ENCODE measurements around the gene KPNA1.
"Not testable (repeated sequence)": the region's sequence is repeated elsewhere in the genome, so short reads cannot be mapped to it uniquely, and the experiment has no call there.

Gene KPNA1

DNA sequence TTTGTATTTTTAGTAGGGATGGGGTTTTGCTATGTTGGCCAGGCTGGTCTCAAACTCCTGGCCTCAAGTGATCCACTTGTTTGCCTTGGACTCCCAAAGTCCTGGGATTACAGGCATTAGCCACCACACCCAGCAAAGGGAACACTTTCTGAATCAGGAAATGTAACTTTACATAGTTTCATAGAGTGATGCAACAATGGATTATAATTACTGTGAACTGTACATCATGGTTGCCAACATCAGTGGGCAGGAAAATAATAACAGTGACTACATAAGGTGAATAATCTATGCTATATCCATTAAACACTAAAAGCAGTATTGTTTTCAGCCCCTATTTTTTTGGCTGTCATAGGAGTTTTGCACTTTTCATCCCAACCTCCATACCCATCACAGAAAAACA lies 5.0 kb upstream of the KPNA1 start:
- no peak for DNase-seq (ENCODE audit: low read depth in 2 of 2)

- no peak for DNase-seq (ENCODE audit: low read depth in 2 of 2)
These were observed 2.2 kb upstream of the KPNA1 start for GRCh38 chr3:122516846-122517360.

DNA sequence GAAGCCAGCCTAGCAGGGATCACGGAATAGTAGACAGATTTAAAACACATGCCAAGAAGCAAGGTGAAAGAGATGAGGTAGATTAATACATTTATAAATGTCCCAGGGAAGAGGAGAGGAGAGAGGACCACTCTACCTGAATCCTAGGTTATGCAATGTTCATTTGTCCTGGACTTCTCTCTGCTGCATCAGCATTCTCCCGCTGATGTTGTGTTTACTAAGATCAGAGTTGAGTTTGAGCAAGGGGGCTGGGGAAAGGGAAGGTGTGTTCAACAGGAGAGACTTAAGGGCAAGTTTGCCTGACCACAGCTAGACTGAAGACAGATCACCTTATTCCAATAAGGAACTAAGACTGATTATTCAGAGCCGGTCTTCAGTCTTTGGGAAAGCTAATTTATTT lies 1.1 kb upstream of the KPNA1 start:
- DNase-seq (ENCODE audit: low read depth in 2 of 2), result no peak

- no peak for DNase-seq (ENCODE audit: low read depth in 2 of 2)
These were observed 305 bp upstream of the KPNA1 start for GRCh38 chr3:122515020-122515468.

GRCh38 chr3:122513386-122514122 lies 1.2 kb downstream of the KPNA1 start:
- no peak for DNase-seq (ENCODE audit: low read depth in 2 of 2)

DNA sequence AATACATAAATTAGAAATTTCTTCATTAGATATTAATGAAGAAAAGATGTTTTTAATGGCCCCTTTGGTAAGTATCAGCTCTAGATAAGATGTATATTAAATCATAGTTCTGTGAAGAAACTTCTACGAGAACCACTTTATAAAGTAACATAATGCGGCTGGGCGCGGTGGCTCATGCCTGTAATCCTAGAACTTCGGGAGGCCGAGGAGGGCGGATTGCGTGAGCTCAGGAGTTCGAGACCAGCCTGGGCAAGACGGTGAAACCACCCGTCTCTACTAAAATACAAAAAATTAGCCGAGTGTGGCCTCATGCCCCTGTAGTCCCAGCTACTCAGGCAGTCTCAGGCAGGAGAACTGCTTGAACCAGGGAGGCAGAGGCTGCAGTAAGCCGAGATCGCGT lies 2.5 kb downstream of the KPNA1 start:
- no peak for DNase-seq (ENCODE audit: low read depth in 2 of 2)

- no peak for DNase-seq (ENCODE audit: low read depth in 2 of 2)
These were observed 3.7 kb downstream of the KPNA1 start for GRCh38 chr3:122510878-122511535.

DNA sequence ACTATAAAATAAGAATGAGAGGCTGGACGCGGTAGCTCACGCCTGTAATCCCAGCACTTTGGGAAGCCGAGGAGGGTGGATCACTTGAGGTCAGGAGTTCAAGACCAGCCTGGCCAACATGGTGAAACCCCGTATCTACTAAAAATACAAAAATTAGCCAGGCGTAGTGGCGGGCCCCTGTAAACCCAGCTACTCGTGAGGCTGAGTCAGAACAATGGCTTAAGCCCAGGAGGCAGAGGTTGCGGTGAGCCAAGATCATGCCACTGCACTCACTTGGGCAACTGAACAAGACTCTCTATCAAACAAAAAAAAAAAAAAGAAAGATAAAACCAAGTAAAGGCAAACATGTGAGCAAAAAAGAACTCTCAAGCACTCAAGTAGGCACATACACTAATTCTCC lies 5.8 kb downstream of the KPNA1 start:
- DNase-seq (ENCODE audit: low read depth in 2 of 2), result not testable (repeated sequence)

DNA sequence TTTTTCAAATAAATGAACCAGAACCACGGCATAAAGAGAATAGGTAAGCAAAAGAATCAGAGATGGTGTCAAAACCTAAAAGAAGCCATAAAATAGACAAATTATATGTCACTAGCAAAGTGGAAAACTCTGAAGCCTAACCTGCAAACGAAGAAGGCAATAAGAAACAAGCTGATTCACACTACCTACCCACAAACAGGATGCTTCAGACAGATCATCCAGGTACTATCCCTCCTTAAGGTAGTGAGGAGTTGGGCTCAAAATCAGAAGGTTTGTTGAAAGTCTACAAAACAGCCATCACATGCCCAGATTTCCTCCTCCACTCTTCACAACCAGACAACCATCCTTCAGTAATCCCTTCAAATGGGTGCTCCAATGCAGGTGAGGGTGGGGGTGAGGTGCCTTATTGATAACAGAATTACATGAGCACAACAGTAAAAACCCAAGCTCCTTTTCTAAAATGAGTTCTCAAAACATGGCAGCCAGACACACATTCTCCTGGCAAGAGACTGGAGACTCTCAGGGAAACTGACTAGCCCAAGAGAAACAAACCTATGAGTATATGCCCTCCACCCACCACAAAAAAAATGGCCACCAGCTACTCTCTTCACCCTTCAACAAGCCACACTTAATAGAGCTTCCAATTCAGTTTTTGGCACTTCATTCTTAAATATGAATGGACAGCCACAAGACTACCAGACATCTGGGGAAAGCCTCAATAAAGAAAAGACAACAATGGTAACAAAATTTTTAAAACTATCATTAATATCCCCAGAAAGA lies 6.4 kb downstream of the KPNA1 start:
- no peak for DNase-seq (ENCODE audit: low read depth in 2 of 2)

DNA sequence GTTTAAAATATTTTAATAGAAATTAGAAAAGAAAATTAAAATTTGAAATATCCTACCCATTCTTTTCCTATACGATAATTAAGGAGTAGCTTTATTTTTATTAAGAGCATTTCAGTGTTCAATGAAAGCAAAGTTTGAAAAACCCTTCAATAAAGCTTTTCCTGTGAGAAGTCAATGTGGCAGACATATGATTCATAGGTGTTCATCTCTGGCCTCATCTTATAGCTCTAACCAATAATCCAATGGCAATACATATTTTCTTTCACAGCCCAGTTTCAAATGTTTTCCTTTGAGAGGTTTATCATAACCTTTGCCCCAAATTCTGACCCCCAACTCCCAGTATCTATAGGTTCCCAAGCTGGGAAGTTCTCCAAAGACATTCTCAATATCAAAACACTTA lies 8.3 kb downstream of the KPNA1 start:
- DNase-seq (ENCODE audit: low read depth in 2 of 2), result no peak

GRCh38 chr3:122505676-122506075 lies 9.1 kb downstream of the KPNA1 start:
- no peak for DNase-seq (ENCODE audit: low read depth in 2 of 2)

DNA sequence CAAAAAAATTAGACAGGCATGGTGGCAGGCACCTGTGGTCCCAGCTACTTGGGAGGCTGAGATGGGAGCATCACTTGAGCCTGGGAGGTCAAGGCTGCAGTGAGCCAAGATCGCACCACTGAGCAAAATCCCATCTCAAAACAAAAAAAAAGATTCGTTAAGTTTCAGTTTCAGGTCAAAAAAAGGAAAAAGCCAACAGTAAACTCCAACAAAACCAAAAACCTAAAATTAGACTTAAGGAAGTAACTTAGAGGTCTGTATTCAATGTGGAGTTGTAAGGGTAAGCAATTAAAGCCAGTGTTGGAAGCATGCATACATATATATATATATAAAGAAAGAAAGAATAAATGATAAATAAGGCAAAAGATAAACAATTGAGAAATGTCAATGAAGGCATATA lies 11.8 kb downstream of the KPNA1 start:
- DNase-seq (ENCODE audit: low read depth in 2 of 2), result no peak

DNA sequence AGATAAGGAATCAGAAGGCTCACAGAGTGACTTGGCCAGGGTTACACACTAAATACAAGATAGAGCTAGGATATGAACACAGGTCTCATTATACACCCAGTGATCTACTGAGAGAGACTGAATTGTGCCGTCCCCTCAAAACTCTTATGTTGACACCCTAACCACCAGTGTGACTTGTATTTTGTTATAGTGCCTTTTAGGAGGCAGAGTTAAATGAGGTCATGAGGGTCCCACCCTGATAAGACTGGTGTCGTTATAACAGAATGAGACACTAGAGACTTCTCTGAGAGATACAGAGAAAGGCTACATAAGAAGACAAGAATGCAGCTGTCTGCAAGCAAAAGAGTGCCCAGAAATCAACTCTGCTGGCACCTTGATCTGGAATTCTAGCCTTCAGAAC lies 12.6 kb downstream of the KPNA1 start:
- no peak for DNase-seq (ENCODE audit: low read depth in 2 of 2)

DNA sequence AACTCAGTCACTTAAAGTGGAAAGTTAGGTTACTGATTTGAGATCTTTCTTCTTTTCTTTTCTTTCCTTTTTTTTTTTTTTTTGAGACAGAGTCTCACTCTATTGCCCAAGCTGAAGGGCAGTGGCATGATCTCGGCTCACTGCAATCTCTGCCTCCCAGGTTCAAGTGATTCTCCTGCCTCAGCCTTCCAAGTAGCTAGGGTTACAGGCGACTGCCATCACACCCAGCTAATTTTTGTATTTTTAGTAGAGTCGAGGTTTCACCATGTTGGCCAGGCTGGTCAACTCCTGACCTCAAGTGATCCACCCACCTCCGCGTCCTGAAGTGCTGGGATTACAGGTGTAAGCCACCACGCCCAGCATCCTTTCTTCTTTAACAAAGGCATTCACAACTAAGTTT lies 13.8 kb downstream of the KPNA1 start:
- DNase-seq (ENCODE audit: low read depth in 2 of 2), result not testable (repeated sequence)

DNA sequence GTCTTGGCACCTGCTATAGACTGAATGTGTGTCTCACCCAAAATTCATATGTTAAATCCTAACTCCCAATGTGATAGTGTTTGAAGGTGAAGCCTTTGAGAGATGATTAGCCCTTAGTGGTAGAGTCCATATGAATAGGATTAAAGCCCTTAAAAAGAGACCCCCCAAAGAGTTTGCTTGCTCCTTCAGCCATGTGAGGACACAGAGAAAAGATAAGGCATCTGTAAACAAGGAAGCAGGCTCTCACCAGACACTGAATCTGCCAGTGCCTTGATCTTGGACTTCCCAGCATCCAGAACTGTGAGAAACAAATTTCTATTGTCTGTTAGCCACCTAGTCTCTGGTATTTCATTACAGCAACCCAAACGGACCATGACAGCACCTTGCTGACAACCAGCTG lies 16.6 kb downstream of the KPNA1 start:
- DNase-seq (ENCODE audit: low read depth in 2 of 2), result no peak

- peak in 1 of 2 donors; percentile 25 for DNase-seq (ENCODE audit: low read depth in 2 of 2)
These were observed 17.3 kb downstream of the KPNA1 start for GRCh38 chr3:122497425-122497824.

DNA sequence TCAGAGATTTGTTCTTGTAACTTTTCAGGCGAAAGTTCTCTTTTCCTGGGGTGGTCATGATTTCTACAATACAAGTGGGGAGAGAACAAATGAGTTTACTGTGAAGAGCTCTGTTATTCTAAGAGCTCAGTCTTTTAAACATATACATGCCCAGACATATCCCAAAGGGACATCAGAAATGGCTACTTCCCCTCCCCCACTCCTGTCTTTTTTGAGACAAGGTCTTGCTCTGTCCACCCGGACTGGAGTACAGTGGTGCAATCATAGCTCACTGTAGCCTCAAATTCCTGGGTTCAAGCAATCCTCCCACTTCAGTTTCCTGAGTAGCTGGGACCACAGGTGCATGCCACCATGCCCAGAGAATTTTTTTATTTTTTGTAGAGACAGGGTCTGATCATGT lies 18.2 kb downstream of the KPNA1 start:
- no peak for DNase-seq (ENCODE audit: low read depth in 2 of 2)

DNA sequence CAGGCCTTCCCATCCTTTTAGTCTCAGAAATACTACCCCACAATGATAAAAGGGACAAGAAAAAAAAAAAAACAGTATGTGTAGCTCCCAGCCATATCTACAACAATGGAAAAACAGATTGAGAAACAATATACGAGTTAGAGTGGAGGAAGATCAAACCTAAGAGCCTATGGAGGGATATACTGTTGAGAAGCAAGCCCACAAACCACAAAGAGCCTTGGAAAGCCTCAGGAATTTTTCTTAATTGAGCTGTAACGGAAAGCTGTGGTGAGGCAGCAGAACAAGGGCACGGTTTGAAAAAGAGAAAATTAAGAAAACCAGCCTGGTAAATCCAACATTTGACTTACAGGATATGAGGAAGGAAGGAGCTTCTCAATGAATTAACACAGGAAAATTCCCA lies 21.4 kb downstream of the KPNA1 start:
- no peak for DNase-seq (ENCODE audit: low read depth in 2 of 2)

- no peak for DNase-seq (ENCODE audit: low read depth in 2 of 2)
These were observed 26.3 kb downstream of the KPNA1 start for GRCh38 chr3:122488262-122488973.

GRCh38 chr3:122484985-122485384 lies 29.8 kb downstream of the KPNA1 start:
- no peak for DNase-seq (ENCODE audit: low read depth in 2 of 2)

DNA sequence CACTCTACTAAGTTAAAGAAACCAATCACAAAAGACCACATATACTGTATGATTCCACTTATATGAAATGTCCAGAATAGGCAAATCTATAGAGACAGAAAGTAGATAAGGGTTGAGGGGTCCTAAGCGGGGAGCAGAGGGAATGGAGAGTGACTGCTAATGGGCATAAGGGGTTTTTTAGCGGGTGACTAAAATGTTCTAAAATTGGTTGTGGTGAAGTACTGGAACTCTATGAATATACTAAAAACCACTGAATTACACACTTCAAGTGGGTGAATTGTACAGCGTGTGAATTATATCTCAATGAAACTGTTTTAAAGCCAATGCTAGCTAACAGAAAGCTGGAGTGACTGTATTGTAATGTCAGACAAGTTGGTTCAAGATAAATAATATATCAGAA lies 33.3 kb downstream of the KPNA1 start:
- DNase-seq (ENCODE audit: low read depth in 2 of 2), result no peak

GRCh38 chr3:122476532-122476931 lies 38.2 kb downstream of the KPNA1 start:
- no peak for DNase-seq (ENCODE audit: low read depth in 2 of 2)
